Stimulated activated CD4-positive, alpha-beta T cell treated with anti-CD3 and anti-CD28 coated beads, Interleukin-2, amount 100 ng/mL, for 24 hours (primary cell): Measurements from ENCODE around the gene TELO2.

Experiments
- DNase-seq, 2 donors: peaks; one replicate each; pipeline ENCODE4 v3.0.0-alpha.2; 2020

TELO2 gene

GRCh38 chr16:1492923-1493745 lies at the start of gene TELO2:
TSS of gene TELO2 (plus strand) at chr16:1493360. CDS start at chr16:1494282, 922 bp downstream.
- DNase-seq: peak; percentile 86 to 89

- no peak for DNase-seq
Measured at GRCh38 chr16:1443403-1443973, 49.7 kb upstream of the TELO2 start.

- DNase-seq: no peak
Measured at GRCh38 chr16:1443980-1444729, 49.0 kb upstream of the TELO2 start, which contains the start of gene CCDC154. TSS of gene CCDC154 (minus strand) at chr16:1444556. CDS start at chr16:1444322, 234 bp downstream.

GRCh38 chr16:1444730-1445517 lies 48.2 kb upstream of the TELO2 start:
- no peak for DNase-seq

- DNase-seq: no peak
Measured at GRCh38 chr16:1445518-1446203, 47.5 kb upstream of the TELO2 start.

- no peak for DNase-seq
Measured at GRCh38 chr16:1446296-1447080, 46.7 kb upstream of the TELO2 start.

GRCh38 chr16:1447965-1448364 lies 45.2 kb upstream of the TELO2 start:
- no peak for DNase-seq

GRCh38 chr16:1448536-1449116 lies 44.5 kb upstream of the TELO2 start:
- DNase-seq: no peak

GRCh38 chr16:1449201-1449788 lies 43.9 kb upstream of the TELO2 start:
- no peak for DNase-seq

- no peak for DNase-seq
Measured at GRCh38 chr16:1450218-1450617, 42.9 kb upstream of the TELO2 start.

- DNase-seq: no peak
Measured at GRCh38 chr16:1450841-1451240, 42.3 kb upstream of the TELO2 start.

GRCh38 chr16:1451702-1452392 lies 41.3 kb upstream of the TELO2 start:
- no peak for DNase-seq

GRCh38 chr16:1452530-1452929 lies 40.6 kb upstream of the TELO2 start:
- DNase-seq: no peak

GRCh38 chr16:1453316-1453715 lies 39.8 kb upstream of the TELO2 start:
- DNase-seq: no peak

GRCh38 chr16:1454561-1454960 lies 38.6 kb upstream of the TELO2 start:
- DNase-seq: no peak

GRCh38 chr16:1455190-1456171 lies 37.7 kb upstream of the TELO2 start:
- DNase-seq: no peak

- no peak for DNase-seq
Measured at GRCh38 chr16:1456951-1457350, 36.2 kb upstream of the TELO2 start.

GRCh38 chr16:1457489-1458245 lies 35.5 kb upstream of the TELO2 start:
- no peak for DNase-seq
